Effector memory CD4-positive, alpha-beta T cell (primary cell): Measurements from ENCODE around the gene LCP1.

Experiments
- DNase-seq, 3 donors: peaks; one replicate each; pipeline ENCODE4 v3.0.0-alpha.2; 2020
- H3K27ac ChIP-seq: 2 replicates; pipeline ENCODE4 v1.7.0; 2013; ENCODE audit warnings: mild to moderate bottlenecking, low read length, moderate library complexity; ENCODE audit not compliant: insufficient read depth, poor library complexity, severe bottlenecking
- H3K27me3 ChIP-seq: replicated peaks from 2 replicates; pipeline ENCODE4 v1.7.0; 2013; ENCODE audit warnings: mild to moderate bottlenecking, low read length; ENCODE audit not compliant: insufficient read depth, control insufficient read depth, poor library complexity, severe bottlenecking
- H3K36me3 ChIP-seq: 2 replicates; pipeline ENCODE4 v1.7.0; 2013; ENCODE audit warnings: mild to moderate bottlenecking, low read length, moderate library complexity; ENCODE audit not compliant: control insufficient read depth, insufficient read depth
- H3K4me1 ChIP-seq: 2 replicates; pipeline ENCODE4 v1.7.0; 2013; ENCODE audit warnings: low read length, mild to moderate bottlenecking; ENCODE audit not compliant: control insufficient read depth, insufficient read depth, poor library complexity, severe bottlenecking
- H3K4me3 ChIP-seq: 2 replicates; pipeline ENCODE4 v1.7.0; 2013; ENCODE audit warnings: low read length, low read depth, mild to moderate bottlenecking; ENCODE audit not compliant: insufficient read depth, poor library complexity, severe bottlenecking
- H3K9me3 ChIP-seq: 2 replicates; pipeline ENCODE4 v1.7.0; 2013; ENCODE audit warnings: mild to moderate bottlenecking, low read length, moderate library complexity; ENCODE audit not compliant: control insufficient read depth

Gene LCP1

DNA sequence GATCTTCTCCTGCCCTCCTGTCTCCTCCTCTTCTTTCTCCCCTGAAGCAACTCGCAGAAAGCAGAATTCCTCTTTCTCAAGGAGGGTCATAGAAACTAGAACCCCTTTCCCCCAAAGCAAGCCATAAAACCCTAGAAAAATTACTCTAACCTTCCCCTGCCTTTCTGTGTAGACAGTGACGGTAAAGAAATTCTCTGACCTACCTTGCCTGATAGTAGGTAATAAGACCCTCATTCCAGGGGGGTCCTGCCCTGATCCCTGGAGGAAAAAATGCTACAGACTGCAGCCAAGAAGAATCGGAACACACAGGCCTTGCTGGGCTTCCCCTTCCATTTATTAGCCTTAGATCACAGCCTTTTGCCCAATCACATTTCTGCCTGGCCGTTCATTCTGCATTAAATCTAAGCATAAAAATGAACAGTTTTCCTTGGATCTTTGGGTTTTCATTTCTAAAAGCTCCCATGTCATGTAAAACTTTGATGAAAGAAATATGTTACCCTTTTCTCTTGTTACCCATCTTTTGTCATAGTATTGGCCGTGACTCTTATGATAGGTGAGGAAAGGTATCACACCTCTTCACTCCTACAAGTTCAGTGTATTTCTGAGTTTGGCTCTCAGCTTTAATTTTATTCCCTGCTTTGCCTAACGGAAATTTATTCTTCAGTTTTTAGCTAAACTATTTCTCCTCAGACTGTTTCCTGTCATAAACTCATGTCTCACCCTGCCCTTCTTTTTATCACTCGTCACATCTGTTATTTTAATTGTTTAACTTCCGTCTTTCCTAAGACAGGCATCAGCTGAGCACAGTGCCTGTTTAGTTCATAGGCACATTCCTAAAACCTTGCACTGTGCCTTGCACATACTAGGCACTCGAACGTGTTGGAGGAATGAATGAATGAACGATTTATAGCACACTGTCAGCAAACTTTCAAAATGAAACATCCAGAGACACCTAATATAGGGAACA lies 56.7 kb downstream of the LCP1 start:
- H3K4me3 ChIP-seq: no peak overlapping the region
- peaks cover 18% of the 10 kb centered on the region for H3K4me1 ChIP-seq
- H3K36me3 ChIP-seq: peaks cover 40% of the 10 kb centered on the region
- H3K27me3 ChIP-seq: no peaks in the 10 kb centered on the region
- no peak for DNase-seq
- peak overlapping the region; percentile 51 for H3K27ac ChIP-seq
- no peaks in the 10 kb centered on the region for H3K9me3 ChIP-seq

DNA sequence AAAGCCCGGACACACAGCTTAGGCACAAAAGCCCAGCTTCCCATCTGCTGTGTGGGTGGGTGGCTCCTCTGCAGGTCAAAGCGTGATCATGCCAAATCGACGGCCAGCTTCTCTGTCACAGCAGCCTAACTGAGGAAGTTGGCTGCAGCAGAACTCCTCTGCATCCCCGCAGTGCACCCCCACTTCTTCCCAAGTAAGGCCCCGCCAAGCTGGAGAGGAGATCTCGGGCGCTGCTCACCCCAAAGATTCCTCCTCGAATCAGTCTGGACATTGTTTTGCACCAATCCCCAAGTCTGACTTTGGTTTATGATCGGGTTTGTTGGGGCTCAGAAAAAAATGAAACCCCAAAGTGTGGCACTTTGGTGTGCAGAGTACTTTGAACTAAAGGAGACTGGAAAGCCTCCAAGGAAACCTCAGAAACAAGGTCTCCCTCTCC lies 57.4 kb downstream of the LCP1 start:
- DNase-seq: no peak
- H3K4me1 ChIP-seq: peaks cover 18% of the 10 kb centered on the region
- peaks cover 33% of the 10 kb centered on the region for H3K36me3 ChIP-seq
- peak overlapping the region; percentile 10 for H3K4me3 ChIP-seq
- H3K27me3 ChIP-seq: no peaks in the 10 kb centered on the region
- no peaks in the 10 kb centered on the region for H3K9me3 ChIP-seq
- peak overlapping the region; percentile 51 for H3K27ac ChIP-seq

- Histone ChIP-seq H3K36me3 (peaks cover 15% of the 10 kb centered on the region), H3K27ac (no peak overlapping the region), H3K4me3 (no peak overlapping the region), H3K27me3 (no peaks in the 10 kb centered on the region), H3K9me3 (no peaks in the 10 kb centered on the region), H3K4me1 (peaks cover 18% of the 10 kb centered on the region)
- no peak for DNase-seq
Measured at GRCh38 chr13:46122304-46122703, 59.7 kb downstream of the LCP1 start.

- no peak for DNase-seq
- Histone ChIP-seq H3K27ac (no peak overlapping the region), H3K36me3 (peaks cover 8% of the 10 kb centered on the region), H3K27me3 (no peaks in the 10 kb centered on the region), H3K9me3 (no peaks in the 10 kb centered on the region), H3K4me3 (no peak overlapping the region), H3K4me1 (peaks cover 18% of the 10 kb centered on the region)
Measured at GRCh38 chr13:46121597-46122163, 60.3 kb downstream of the LCP1 start.

- peaks cover 14% of the 10 kb centered on the region for H3K4me1 ChIP-seq
- no peaks in the 10 kb centered on the region for H3K9me3 ChIP-seq
- DNase-seq: no peak
- peaks cover 3% of the 10 kb centered on the region for H3K36me3 ChIP-seq
- no peaks in the 10 kb centered on the region for H3K27me3 ChIP-seq
- H3K4me3 ChIP-seq: no peak overlapping the region
- H3K27ac ChIP-seq: no peak overlapping the region
Measured at GRCh38 chr13:46121033-46121432, 60.9 kb downstream of the LCP1 start.

GRCh38 chr13:46119883-46120614 lies 61.9 kb downstream of the LCP1 start:
- DNase-seq: no peak
- Histone ChIP-seq H3K36me3 (no peaks in the 10 kb centered on the region), H3K27ac (no peak overlapping the region), H3K4me1 (peaks cover 8% of the 10 kb centered on the region), H3K4me3 (no peak overlapping the region), H3K27me3 (no peaks in the 10 kb centered on the region), H3K9me3 (no peaks in the 10 kb centered on the region)

- Histone ChIP-seq H3K9me3 (no peaks in the 10 kb centered on the region), H3K36me3 (no peaks in the 10 kb centered on the region), H3K27me3 (no peaks in the 10 kb centered on the region), H3K27ac (no peak overlapping the region), H3K4me1 (no peaks in the 10 kb centered on the region), H3K4me3 (no peak overlapping the region)
- no peak for DNase-seq
Measured at GRCh38 chr13:46116653-46117502, 65.1 kb downstream of the LCP1 start.

GRCh38 chr13:46114613-46115012 lies 67.4 kb downstream of the LCP1 start:
- no peaks in the 10 kb centered on the region for H3K9me3 ChIP-seq
- no peak overlapping the region for H3K4me3 ChIP-seq
- no peaks in the 10 kb centered on the region for H3K36me3 ChIP-seq
- no peaks in the 10 kb centered on the region for H3K4me1 ChIP-seq
- DNase-seq: no peak
- H3K27me3 ChIP-seq: no peaks in the 10 kb centered on the region
- H3K27ac ChIP-seq: no peak overlapping the region

GRCh38 chr13:46113596-46113995 lies 68.4 kb downstream of the LCP1 start:
- H3K27me3 ChIP-seq: no peaks in the 10 kb centered on the region
- H3K36me3 ChIP-seq: no peaks in the 10 kb centered on the region
- DNase-seq: no peak
- no peak overlapping the region for H3K4me3 ChIP-seq
- no peaks in the 10 kb centered on the region for H3K9me3 ChIP-seq
- H3K27ac ChIP-seq: no peak overlapping the region
- H3K4me1 ChIP-seq: no peaks in the 10 kb centered on the region
